GM20000 (cell line): ENCODE data around the gene SLC16A11.
"Not testable (repeated sequence)": the region's sequence is repeated elsewhere in the genome, so short reads cannot be mapped to it uniquely, and the experiment has no call there.

ENCODE experiments used
- DNase-seq: peaks from one replicate; pipeline ENCODE4 v3.0.0; 2012; ENCODE audit warnings: low spot score
- TF ChIP-seq, protein P1 (sequence below): IDR thresholded peaks from 2 replicates; pipeline ENCODE4 v1.5.1; 2012; ENCODE audit warnings: mild to moderate bottlenecking, control low read depth; ENCODE audit errors: extremely low read depth, missing control alignments

SLC16A11 gene

DNA sequence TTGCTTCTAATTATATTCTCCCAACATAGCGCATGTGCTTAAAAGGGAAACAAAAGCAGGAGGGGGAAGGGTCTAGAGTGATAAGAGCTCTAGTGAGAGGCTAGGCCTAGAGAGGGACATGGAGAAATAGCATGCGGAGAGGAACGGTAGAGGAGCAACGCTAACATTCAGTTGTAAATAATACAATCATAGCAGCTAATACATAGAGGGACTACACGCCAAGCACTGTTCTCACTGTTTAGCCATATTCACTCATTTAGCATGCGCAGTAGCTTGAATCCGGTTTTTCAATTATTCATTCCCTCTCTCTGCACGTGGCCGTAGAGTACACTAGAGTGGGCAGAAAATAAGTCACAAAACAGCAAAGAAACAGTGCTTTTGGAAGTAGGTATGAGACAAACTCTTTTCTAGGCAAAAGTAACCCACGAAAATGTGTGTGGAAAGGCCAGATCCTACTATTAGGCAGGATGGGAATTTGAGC is 49.7 kb downstream of the SLC16A11 start:
- no peak for DNase-seq
- TF ChIP-seq, protein P1, sequence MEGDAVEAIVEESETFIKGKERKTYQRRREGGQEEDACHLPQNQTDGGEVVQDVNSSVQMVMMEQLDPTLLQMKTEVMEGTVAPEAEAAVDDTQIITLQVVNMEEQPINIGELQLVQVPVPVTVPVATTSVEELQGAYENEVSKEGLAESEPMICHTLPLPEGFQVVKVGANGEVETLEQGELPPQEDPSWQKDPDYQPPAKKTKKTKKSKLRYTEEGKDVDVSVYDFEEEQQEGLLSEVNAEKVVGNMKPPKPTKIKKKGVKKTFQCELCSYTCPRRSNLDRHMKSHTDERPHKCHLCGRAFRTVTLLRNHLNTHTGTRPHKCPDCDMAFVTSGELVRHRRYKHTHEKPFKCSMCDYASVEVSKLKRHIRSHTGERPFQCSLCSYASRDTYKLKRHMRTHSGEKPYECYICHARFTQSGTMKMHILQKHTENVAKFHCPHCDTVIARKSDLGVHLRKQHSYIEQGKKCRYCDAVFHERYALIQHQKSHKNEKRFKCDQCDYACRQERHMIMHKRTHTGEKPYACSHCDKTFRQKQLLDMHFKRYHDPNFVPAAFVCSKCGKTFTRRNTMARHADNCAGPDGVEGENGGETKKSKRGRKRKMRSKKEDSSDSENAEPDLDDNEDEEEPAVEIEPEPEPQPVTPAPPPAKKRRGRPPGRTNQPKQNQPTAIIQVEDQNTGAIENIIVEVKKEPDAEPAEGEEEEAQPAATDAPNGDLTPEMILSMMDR = no peak

DNA sequence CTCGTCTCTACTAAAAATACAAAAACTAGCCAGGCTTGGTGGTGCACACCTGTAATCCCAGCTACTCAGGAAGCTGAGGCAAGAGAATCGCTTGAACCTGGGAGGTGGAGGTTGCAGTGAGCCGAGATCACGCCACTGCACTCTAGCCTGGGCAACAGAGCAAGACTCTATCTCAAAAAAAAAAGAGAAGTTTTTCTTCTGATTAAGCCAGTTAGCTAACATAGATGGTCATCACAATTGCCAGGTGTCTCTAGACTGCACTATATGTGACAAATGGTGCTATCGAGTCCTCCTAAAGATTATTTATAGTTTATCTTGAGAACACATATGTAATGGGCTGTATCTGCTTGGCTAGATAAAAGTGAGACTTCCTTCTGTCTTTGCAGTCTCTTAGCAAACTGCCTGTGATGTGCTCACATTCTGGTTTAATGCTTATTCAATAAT is 50.3 kb downstream of the SLC16A11 start:
- not testable (repeated sequence) for DNase-seq
